HCT116 (cell line): ENCODE data around the gene C5orf22.

Experiments used
- EZH2 ChIP-seq: fragments of 200-600 bp; sonication (generic); IDR thresholded peaks from 2 replicates; pipeline ENCODE4 v1.6.1; 2017; ENCODE audit warnings: antibody characterized with exemption, mixed run types
- POLR2A ChIP-seq: IDR thresholded peaks from 2 replicates; pipeline ENCODE4 v1.7.0; 2011; ENCODE audit warnings: borderline replicate concordance; ENCODE audit not compliant: insufficient read depth, insufficient read length; ENCODE audit errors: extremely low read depth
- YY1 ChIP-seq: IDR thresholded peaks from 2 replicates; pipeline ENCODE4 v1.6.1; 2011; ENCODE audit warnings: low read length, low read depth, moderate library complexity, mild to moderate bottlenecking; ENCODE audit not compliant: insufficient replicate concordance; ENCODE audit errors: extremely low read depth
- ZNF274 ChIP-seq: fragments of 200-500 bp; sonication (Bioruptor generic); IDR thresholded peaks from 2 replicates; pipeline ENCODE4 v1.6.1; 2014; ENCODE audit warnings: mild to moderate bottlenecking, low read depth, low read length, inconsistent platforms
- TF ChIP-seq, protein P1 (sequence below), 3 experiments: fragments of 200-600 bp in 1 of 3; sonication (generic) in 1 of 3; IDR thresholded peaks in 2 of 3; conservative IDR thresholded peaks in 1 of 3; 2 replicates each; pipeline ENCODE4 v1.5.1; 2012 to 2017; ENCODE audit warnings: low read depth in 2 of 3, low read length in 2 of 3, antibody characterized with exemption in 1 of 3, borderline replicate concordance in 1 of 3, control low read depth in 1 of 3, mild to moderate bottlenecking in 1 of 3, mixed read lengths in 1 of 3, mixed run types in 1 of 3, moderate library complexity in 1 of 3; ENCODE audit not compliant: insufficient read depth in 1 of 3

DNA sequence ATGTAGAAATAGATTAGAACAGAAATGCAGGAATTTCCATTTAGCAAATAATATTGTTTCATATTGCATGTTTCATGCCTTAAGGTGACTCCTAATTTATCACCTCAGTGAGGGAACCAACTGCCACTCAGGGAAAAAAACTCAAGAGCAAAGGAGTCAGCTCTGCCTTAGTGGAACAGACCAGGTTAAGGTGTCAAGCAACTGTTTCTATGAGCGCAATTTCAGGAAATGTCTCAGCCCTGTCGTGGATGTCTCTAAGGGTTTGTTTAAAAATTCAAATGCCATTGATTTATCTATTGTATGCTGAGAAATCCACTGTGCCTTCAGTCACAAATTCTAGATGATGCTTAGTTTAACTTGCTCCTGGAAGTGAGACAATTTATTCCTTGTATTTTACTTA lies 72.1 kb downstream of the C5orf22 start:
- TF ChIP-seq POLR2A (no peak), YY1 (no peak), ZNF274 (no peak), EZH2 (no peak)
- TF ChIP-seq, protein P1, sequence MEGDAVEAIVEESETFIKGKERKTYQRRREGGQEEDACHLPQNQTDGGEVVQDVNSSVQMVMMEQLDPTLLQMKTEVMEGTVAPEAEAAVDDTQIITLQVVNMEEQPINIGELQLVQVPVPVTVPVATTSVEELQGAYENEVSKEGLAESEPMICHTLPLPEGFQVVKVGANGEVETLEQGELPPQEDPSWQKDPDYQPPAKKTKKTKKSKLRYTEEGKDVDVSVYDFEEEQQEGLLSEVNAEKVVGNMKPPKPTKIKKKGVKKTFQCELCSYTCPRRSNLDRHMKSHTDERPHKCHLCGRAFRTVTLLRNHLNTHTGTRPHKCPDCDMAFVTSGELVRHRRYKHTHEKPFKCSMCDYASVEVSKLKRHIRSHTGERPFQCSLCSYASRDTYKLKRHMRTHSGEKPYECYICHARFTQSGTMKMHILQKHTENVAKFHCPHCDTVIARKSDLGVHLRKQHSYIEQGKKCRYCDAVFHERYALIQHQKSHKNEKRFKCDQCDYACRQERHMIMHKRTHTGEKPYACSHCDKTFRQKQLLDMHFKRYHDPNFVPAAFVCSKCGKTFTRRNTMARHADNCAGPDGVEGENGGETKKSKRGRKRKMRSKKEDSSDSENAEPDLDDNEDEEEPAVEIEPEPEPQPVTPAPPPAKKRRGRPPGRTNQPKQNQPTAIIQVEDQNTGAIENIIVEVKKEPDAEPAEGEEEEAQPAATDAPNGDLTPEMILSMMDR (IDR thresholded peaks at IDR 0.05 in 2 of 3, conservative IDR thresholded peaks at IDR 0.05 in 1 of 3; ENCODE audit: borderline replicate concordance in 1 of 3, insufficient read depth in 1 of 3, low read depth in 2 of 3, low read length in 2 of 3): no peak
